GM23338 (cell line): Measurements from ENCODE around the gene HLCS. TPM values are rescaled to one million over a fixed set of nuclear protein-coding genes. Genes with fewer than 3 reads are reported as not detected.

ENCODE experiments used
- ATAC-seq: fragments of 200-7000 bp; cut with Tn5 transposase; 3 replicates; pipeline ENCODE4 v1.9.1; 2020
- DNase-seq: peaks from one replicate; pipeline ENCODE4 v3.0.0-alpha.2; 2015; ENCODE audit warnings: low spot score
- H2AFZ ChIP-seq: fragments of 200-600 bp; sonication (generic); 2 replicates; pipeline ENCODE4 v1.8.0; 2016; ENCODE audit warnings: antibody characterized with exemption, mild to moderate bottlenecking, moderate library complexity
- H3F3A ChIP-seq: fragments of 200-600 bp; sonication (generic); replicated peaks from 2 replicates; pipeline ENCODE4 v1.8.0; 2017; ENCODE audit warnings: antibody characterized with exemption, mixed run types, low read depth
- H3K27ac ChIP-seq: fragments of 200-600 bp; sonication (generic); 2 replicates; pipeline ENCODE4 v1.6.1; 2016; ENCODE audit warnings: low read depth
- H3K27me3 ChIP-seq: fragments of 200-600 bp; sonication (generic); 2 replicates; pipeline ENCODE4 v1.8.0; 2016; ENCODE audit warnings: mild to moderate bottlenecking, mixed run types, moderate library complexity; ENCODE audit not compliant: insufficient read depth
- H3K36me3 ChIP-seq: fragments of 200-600 bp; sonication (generic); 2 replicates; pipeline ENCODE4 v1.8.0; 2016; ENCODE audit warnings: mild to moderate bottlenecking; ENCODE audit not compliant: insufficient read depth
- H3K4me1 ChIP-seq: fragments of 200-600 bp; sonication (generic); 2 replicates; pipeline ENCODE4 v1.8.0; 2016; ENCODE audit warnings: mild to moderate bottlenecking, moderate library complexity; ENCODE audit not compliant: insufficient read depth
- H3K4me2 ChIP-seq: fragments of 200-600 bp; sonication (generic); 2 replicates; pipeline ENCODE4 v1.7.1; 2017; ENCODE audit warnings: mixed run types
- H3K4me3 ChIP-seq: fragments of 200-600 bp; sonication (generic); 2 replicates; pipeline ENCODE4 v1.6.1; 2016; ENCODE audit warnings: mixed run types
- H3K79me2 ChIP-seq: fragments of 200-600 bp; sonication (generic); replicated peaks from 2 replicates; pipeline ENCODE4 v1.8.0; 2017; ENCODE audit warnings: mild to moderate bottlenecking; ENCODE audit not compliant: insufficient read depth
- H3K9me2 ChIP-seq: fragments of 200-600 bp; sonication (generic); 2 replicates; pipeline ENCODE4 v1.8.0; 2017; ENCODE audit not compliant: insufficient read depth
- H4K20me1 ChIP-seq: fragments of 200-600 bp; sonication (generic); replicated peaks from 2 replicates; pipeline ENCODE4 v1.8.0; 2017; ENCODE audit warnings: mild to moderate bottlenecking; ENCODE audit not compliant: insufficient read depth
- H3K27ac Mint-ChIP-seq: 2 replicates; pipeline ENCODE4 v1.8.0; 2020; ENCODE audit warnings: inconsistent platforms, mild to moderate bottlenecking, moderate library complexity, mixed read lengths
- H3K27me3 Mint-ChIP-seq: 3 replicates; pipeline ENCODE4 v1.8.0; 2022; ENCODE audit warnings: low read depth, mild to moderate bottlenecking, moderate library complexity, mixed read lengths, inconsistent platforms; ENCODE audit not compliant: insufficient read depth, poor library complexity
- H3K36me3 Mint-ChIP-seq: 3 replicates; pipeline ENCODE4 v1.8.0; 2021; ENCODE audit warnings: low read depth, mild to moderate bottlenecking, inconsistent platforms, moderate library complexity, mixed read lengths
- H3K4me1 Mint-ChIP-seq: 3 replicates; pipeline ENCODE4 v1.8.0; 2020; ENCODE audit warnings: mild to moderate bottlenecking, inconsistent platforms, mixed read lengths
- H3K4me3 Mint-ChIP-seq: 3 replicates; pipeline ENCODE4 v1.8.0; 2021; ENCODE audit warnings: moderate library complexity, mild to moderate bottlenecking, inconsistent platforms, mixed read lengths
- H3K9me3 Mint-ChIP-seq: 3 replicates; pipeline ENCODE4 v1.8.0; 2020; ENCODE audit warnings: moderate library complexity, mild to moderate bottlenecking, inconsistent platforms, mixed read lengths
- CREB1 ChIP-seq: fragments of 250-450 bp; sonication (Bioruptor Pico); IDR thresholded peaks from 2 replicates; pipeline ENCODE4 v1.5.0; 2020; ENCODE audit warnings: low read depth, mild to moderate bottlenecking, moderate library complexity
- EZH2 ChIP-seq: fragments of 200-600 bp; sonication (generic); IDR thresholded peaks from one replicate; pipeline ENCODE4 v1.8.0; 2017; ENCODE audit warnings: antibody characterized with exemption, mild to moderate bottlenecking, low read depth; ENCODE audit not compliant: unreplicated experiment
- EZH2phosphoT487 ChIP-seq: fragments of 200-600 bp; sonication (generic); IDR thresholded peaks from one replicate; pipeline ENCODE4 v1.8.1; 2018; ENCODE audit warnings: antibody characterized with exemption; ENCODE audit not compliant: unreplicated experiment
- NANOG ChIP-seq: IDR thresholded peaks from 2 replicates; pipeline ENCODE4 v1.6.1; 2016; ENCODE audit warnings: antibody characterized with exemption, borderline replicate concordance
- STAT1 ChIP-seq: IDR thresholded peaks from one replicate; pipeline ENCODE4 v1.6.1; 2016; ENCODE audit warnings: antibody characterized with exemption; ENCODE audit not compliant: unreplicated experiment
- ZNF331 ChIP-seq: fragments of 250-450 bp; sonication (Bioruptor Pico); IDR thresholded peaks from 2 replicates; pipeline ENCODE4 v1.5.0; 2020; ENCODE audit warnings: low read depth, mild to moderate bottlenecking, moderate library complexity
- polyA plus RNA-seq: library from polyadenylated mRNA; unstranded; fragments of >200 nt; fragmentation: Nextera tagmentation; extraction: Ambion mirVana; gene quantifications from 2 replicates; pipeline ENCODE4 v1.2.1, GENCODE V29; 2016
- total RNA-seq: library from RNA; depleted of rRNA; stranded (reverse); fragments of >200 nt; shearing (Covaris generic); gene quantifications from 2 replicates; pipeline ENCODE4 v1.2.3, GENCODE V29; 2014
- TF ChIP-seq, protein P1 (sequence below): IDR thresholded peaks from one replicate; pipeline ENCODE4 v1.6.1; 2018; ENCODE audit warnings: antibody characterized with exemption; ENCODE audit not compliant: unreplicated experiment
- TF ChIP-seq, protein P2 (sequence below): IDR thresholded peaks from 2 replicates; pipeline ENCODE4 v1.6.1; 2016; ENCODE audit warnings: antibody characterized with exemption
- TF ChIP-seq, protein P3 (sequence below), 2 experiments: fragments of 200-600 bp in 1 of 2; sonication (generic) in 1 of 2; conservative IDR thresholded peaks; 2 replicates each; pipeline versions ENCODE4 v1.5.1 to v1.6.1; 2016 to 2017; ENCODE audit warnings: antibody characterized with exemption in 2 of 2, low read depth in 2 of 2, mild to moderate bottlenecking in 2 of 2, moderate library complexity in 1 of 2

HLCS gene
- total and polyA plus RNA-seq, 2 experiments from 2014 or later = 6.1 to 14.7 TPM

DNA sequence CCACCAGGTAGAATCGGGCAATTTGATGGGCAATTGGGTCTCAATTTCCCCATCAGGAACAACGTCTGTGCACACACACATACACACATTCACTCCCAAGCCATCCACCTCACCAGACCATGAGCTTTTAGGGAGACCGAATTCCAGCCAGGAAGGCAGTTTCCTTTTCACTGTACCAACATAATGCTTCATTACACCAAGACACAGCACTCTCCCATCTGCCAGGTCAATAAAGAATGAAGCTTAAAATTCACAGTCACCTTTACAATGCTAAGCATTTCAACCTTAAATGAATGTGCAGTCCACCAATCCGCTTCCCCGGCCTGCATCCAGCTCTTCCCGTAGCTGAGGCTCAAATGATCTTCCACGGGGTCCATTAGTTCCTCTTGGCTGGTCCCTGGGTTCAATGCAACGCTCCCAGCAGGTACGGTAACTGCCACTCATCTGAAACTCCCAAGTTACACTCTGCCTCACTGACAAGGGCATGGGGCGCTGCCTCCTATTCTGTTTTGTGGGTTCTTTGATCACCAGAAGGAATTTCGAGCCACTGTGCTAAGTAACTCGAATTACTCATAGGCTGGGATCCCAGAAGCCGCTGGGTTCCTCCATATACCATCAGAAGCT, 162.5 kb downstream of the HLCS start (continued):
- TF ChIP-seq, protein P1, sequence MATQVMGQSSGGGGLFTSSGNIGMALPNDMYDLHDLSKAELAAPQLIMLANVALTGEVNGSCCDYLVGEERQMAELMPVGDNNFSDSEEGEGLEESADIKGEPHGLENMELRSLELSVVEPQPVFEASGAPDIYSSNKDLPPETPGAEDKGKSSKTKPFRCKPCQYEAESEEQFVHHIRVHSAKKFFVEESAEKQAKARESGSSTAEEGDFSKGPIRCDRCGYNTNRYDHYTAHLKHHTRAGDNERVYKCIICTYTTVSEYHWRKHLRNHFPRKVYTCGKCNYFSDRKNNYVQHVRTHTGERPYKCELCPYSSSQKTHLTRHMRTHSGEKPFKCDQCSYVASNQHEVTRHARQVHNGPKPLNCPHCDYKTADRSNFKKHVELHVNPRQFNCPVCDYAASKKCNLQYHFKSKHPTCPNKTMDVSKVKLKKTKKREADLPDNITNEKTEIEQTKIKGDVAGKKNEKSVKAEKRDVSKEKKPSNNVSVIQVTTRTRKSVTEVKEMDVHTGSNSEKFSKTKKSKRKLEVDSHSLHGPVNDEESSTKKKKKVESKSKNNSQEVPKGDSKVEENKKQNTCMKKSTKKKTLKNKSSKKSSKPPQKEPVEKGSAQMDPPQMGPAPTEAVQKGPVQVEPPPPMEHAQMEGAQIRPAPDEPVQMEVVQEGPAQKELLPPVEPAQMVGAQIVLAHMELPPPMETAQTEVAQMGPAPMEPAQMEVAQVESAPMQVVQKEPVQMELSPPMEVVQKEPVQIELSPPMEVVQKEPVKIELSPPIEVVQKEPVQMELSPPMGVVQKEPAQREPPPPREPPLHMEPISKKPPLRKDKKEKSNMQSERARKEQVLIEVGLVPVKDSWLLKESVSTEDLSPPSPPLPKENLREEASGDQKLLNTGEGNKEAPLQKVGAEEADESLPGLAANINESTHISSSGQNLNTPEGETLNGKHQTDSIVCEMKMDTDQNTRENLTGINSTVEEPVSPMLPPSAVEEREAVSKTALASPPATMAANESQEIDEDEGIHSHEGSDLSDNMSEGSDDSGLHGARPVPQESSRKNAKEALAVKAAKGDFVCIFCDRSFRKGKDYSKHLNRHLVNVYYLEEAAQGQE = no peak
- TF ChIP-seq, protein P2, sequence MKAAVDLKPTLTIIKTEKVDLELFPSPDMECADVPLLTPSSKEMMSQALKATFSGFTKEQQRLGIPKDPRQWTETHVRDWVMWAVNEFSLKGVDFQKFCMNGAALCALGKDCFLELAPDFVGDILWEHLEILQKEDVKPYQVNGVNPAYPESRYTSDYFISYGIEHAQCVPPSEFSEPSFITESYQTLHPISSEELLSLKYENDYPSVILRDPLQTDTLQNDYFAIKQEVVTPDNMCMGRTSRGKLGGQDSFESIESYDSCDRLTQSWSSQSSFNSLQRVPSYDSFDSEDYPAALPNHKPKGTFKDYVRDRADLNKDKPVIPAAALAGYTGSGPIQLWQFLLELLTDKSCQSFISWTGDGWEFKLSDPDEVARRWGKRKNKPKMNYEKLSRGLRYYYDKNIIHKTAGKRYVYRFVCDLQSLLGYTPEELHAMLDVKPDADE = no peak
- TF ChIP-seq ZNF331 (CRISPR knock-in tag) (no peak), STAT1 (no peak), CREB1 (no peak)
- TF ChIP-seq, protein P3, sequence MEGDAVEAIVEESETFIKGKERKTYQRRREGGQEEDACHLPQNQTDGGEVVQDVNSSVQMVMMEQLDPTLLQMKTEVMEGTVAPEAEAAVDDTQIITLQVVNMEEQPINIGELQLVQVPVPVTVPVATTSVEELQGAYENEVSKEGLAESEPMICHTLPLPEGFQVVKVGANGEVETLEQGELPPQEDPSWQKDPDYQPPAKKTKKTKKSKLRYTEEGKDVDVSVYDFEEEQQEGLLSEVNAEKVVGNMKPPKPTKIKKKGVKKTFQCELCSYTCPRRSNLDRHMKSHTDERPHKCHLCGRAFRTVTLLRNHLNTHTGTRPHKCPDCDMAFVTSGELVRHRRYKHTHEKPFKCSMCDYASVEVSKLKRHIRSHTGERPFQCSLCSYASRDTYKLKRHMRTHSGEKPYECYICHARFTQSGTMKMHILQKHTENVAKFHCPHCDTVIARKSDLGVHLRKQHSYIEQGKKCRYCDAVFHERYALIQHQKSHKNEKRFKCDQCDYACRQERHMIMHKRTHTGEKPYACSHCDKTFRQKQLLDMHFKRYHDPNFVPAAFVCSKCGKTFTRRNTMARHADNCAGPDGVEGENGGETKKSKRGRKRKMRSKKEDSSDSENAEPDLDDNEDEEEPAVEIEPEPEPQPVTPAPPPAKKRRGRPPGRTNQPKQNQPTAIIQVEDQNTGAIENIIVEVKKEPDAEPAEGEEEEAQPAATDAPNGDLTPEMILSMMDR (conservative IDR thresholded peaks at IDR 0.05; ENCODE audit: low read depth in 2 of 2) = no peak

GRCh38 chr21:36803051-36803645, 163.3 kb downstream of the HLCS start:
- H3K4me2 ChIP-seq = no peak overlapping the region
- H3F3A ChIP-seq = no peaks in the 10 kb centered on the region
- ATAC-seq (no peak), DNase-seq (no peak)
- Mint-ChIP-seq H3K36me3 (0 out of 3 replicates have a peak, but pooled peaks cover 2% of the 10 kb centered on the region), H3K9me3 (peaks cover 9% of the 10 kb centered on the region), H3K4me3 (no peak overlapping the region), H3K4me1 (no peaks in the 10 kb centered on the region), H3K27ac (no peak overlapping the region), H3K27me3 (no peaks in the 10 kb centered on the region)
- no peak overlapping the region for H2AFZ ChIP-seq
- H3K9me2 ChIP-seq = no peaks in the 10 kb centered on the region
- no peaks in the 10 kb centered on the region for H3K36me3 ChIP-seq
- no peaks in the 10 kb centered on the region for H3K4me1 ChIP-seq
- no peaks in the 10 kb centered on the region for H3K79me2 ChIP-seq
- no peaks in the 10 kb centered on the region for H3K27me3 ChIP-seq
- no peaks in the 10 kb centered on the region for H4K20me1 ChIP-seq
- H3K4me3 ChIP-seq = no peak overlapping the region
- no peak overlapping the region for H3K27ac ChIP-seq
- no peak for TF ChIP-seq CREB1
- TF ChIP-seq, protein P1 = no peak
- no peak for TF ChIP-seq EZH2
- TF ChIP-seq ZNF331 (CRISPR knock-in tag) = no peak
- TF ChIP-seq, protein P3 (conservative IDR thresholded peaks at IDR 0.05; ENCODE audit: low read depth in 2 of 2) = no peak
- no peak for TF ChIP-seq EZH2phosphoT487
- no peak for TF ChIP-seq NANOG
- TF ChIP-seq, protein P2 = no peak
